ENCODE measurements around the gene COL11A2. TPM values are rescaled to one million over a fixed set of nuclear protein-coding genes. Genes with fewer than 3 reads are reported as not detected.

Gene COL11A2
- polyA plus RNA-seq, 3 donors = 4.2 to 7.3 (median 5.0) TPM

- no peak for DNase-seq (ENCODE audit: extremely low read depth in 1 of 11, low read depth in 9 of 11, low spot score in 4 of 11)
These were observed 5.3 kb upstream of the COL11A2 start for GRCh38 chr6:33197431-33198048.

- no peak for DNase-seq (ENCODE audit: extremely low read depth in 1 of 11, low read depth in 9 of 11, low spot score in 4 of 11)
These were observed 3.3 kb upstream of the COL11A2 start for GRCh38 chr6:33195304-33196165.

GRCh38 chr6:33194431-33194979, 2.2 kb upstream of the COL11A2 start:
- no peak for DNase-seq (ENCODE audit: extremely low read depth in 1 of 11, low read depth in 9 of 11, low spot score in 4 of 11)

GRCh38 chr6:33193619-33194018, 1.4 kb upstream of the COL11A2 start:
- no peak for DNase-seq (ENCODE audit: extremely low read depth in 1 of 11, low read depth in 9 of 11, low spot score in 4 of 11)

GRCh38 chr6:33192671-33193602, 670 bp upstream of the COL11A2 start:
- no peak for DNase-seq (ENCODE audit: extremely low read depth in 1 of 11, low read depth in 9 of 11, low spot score in 4 of 11)

- no peak for DNase-seq (ENCODE audit: extremely low read depth in 1 of 11, low read depth in 9 of 11, low spot score in 4 of 11)
These were observed 723 bp downstream of the COL11A2 start for GRCh38 chr6:33191383-33192104.

- DNase-seq (ENCODE audit: extremely low read depth in 1 of 11, low read depth in 9 of 11, low spot score in 4 of 11) = no peak
These were observed 1.7 kb downstream of the COL11A2 start for GRCh38 chr6:33190504-33191107.

- no peak for DNase-seq (ENCODE audit: extremely low read depth in 1 of 11, low read depth in 9 of 11, low spot score in 4 of 11)
These were observed 2.4 kb downstream of the COL11A2 start for GRCh38 chr6:33189625-33190448.

GRCh38 chr6:33189164-33189563, 3.1 kb downstream of the COL11A2 start:
- DNase-seq (ENCODE audit: extremely low read depth in 1 of 11, low read depth in 9 of 11, low spot score in 4 of 11) = no peak

GRCh38 chr6:33187809-33188208, 4.5 kb downstream of the COL11A2 start:
- DNase-seq (ENCODE audit: extremely low read depth in 1 of 11, low read depth in 9 of 11, low spot score in 4 of 11) = no peak

- DNase-seq (ENCODE audit: extremely low read depth in 1 of 11, low read depth in 9 of 11, low spot score in 4 of 11) = no peak
These were observed 6.5 kb downstream of the COL11A2 start for GRCh38 chr6:33185654-33186187.

GRCh38 chr6:33185190-33185589, 7.1 kb downstream of the COL11A2 start:
- DNase-seq (ENCODE audit: extremely low read depth in 1 of 11, low read depth in 9 of 11, low spot score in 4 of 11) = no peak

- no peak for DNase-seq (ENCODE audit: extremely low read depth in 1 of 11, low read depth in 9 of 11, low spot score in 4 of 11)
These were observed 9.1 kb downstream of the COL11A2 start for GRCh38 chr6:33183071-33183683.

- no peak for DNase-seq (ENCODE audit: extremely low read depth in 1 of 11, low read depth in 9 of 11, low spot score in 4 of 11)
These were observed 11.1 kb downstream of the COL11A2 start for GRCh38 chr6:33181141-33181540.

- DNase-seq (ENCODE audit: extremely low read depth in 1 of 11, low read depth in 9 of 11, low spot score in 4 of 11) = no peak
These were observed 13.4 kb downstream of the COL11A2 start for GRCh38 chr6:33178755-33179475.

All from renal cortex interstitium (tissue), 11 donors.